GM11168 (cell line): ENCODE measurements around the gene SRSF10.
"Not testable (repeated sequence)": the region's sequence is repeated elsewhere in the genome, so short reads cannot be mapped to it uniquely, and the experiment has no call there.

Source experiments
- in situ Hi-C: fragments of 300-500 bp; cut with MboI; formaldehyde crosslinking; loops from one replicate; pipeline ENCODE4 v1.12.0; 2022; ENCODE audit warnings: low sequenced_read_pairs; ENCODE audit not compliant: unreplicated experiment

SRSF10 gene

DNA sequence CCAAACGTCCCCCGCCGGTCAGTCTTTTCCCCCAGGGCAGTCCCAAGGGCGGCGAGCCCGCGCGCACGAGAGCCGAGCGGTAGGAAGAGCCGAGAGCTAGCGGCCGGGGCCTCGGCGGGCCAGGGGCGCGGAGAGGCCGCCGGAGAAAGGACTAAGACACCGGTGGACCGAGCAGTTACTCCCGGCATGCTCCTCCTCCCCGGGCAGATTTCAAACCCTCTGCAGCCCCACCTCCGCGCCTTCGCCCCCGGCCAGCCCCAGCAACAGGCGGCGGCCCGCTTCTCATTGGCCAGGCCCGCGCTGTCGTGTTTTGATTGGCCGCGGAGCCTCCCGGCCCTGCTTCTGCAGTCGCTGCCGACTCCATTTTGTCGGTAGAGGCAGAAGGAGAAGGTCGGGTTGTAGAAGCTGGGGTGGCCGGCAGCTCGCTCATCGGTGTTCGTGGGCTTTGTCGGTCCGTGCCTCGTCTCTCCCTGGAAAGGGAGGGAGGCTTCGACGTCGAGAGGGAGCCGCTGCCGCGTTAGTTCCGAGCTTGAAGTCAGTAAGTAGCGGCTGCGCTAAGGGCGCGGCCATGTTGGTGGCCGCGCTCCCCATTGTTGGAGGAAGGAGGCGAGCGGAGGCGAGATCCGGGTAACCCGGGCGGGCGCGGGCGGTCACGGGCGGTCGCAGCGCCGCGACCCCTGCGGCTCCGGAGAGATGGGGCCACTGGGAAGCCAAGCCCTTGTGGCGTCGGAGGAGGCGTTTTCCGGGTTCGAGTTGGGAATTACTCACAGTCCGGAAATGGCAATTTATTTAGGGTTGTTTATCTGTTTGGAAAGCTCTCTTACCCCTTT lies 20.5 kb downstream of the SRSF10 start, which contains the start of gene PNRC2:
TSS of gene PNRC2 (plus strand) at position 368 of the 830 bp plus-strand sequence. CDS start 1,630 bp downstream, outside the sequence.
- in situ Hi-C loops: no loop called here

DNA sequence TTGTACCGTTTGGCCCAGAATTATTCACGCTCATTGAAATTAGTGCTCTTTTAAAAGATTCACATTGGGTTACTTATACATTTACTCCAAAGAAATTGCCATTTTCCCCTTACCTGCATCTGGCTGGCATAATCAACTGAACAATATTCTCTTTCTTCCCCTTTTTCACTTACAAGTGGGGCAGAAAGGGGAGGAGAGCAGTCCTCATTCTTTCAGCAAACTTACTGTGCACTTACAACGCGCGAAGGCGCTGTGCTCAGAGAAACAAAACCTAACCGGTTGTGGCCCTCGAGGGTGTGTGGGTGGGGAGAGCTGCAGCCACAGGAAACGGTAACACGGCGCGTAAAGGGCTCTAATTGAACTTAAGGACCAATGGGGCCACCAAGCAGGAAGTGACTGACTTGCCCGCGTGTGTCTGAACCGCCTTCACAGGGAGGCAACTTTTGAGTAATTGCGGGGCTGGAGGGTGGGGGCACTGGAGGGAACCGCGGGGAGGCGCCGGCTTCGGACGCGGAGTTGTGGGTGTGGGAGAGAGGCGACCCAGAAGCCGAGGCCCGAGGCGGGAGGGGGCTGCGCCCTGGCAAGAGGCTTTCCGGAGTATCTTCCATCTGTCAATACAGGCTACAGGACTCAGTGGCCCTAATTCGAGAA lies 21.2 kb downstream of the SRSF10 start:
- in situ Hi-C loops: no loop called here

DNA sequence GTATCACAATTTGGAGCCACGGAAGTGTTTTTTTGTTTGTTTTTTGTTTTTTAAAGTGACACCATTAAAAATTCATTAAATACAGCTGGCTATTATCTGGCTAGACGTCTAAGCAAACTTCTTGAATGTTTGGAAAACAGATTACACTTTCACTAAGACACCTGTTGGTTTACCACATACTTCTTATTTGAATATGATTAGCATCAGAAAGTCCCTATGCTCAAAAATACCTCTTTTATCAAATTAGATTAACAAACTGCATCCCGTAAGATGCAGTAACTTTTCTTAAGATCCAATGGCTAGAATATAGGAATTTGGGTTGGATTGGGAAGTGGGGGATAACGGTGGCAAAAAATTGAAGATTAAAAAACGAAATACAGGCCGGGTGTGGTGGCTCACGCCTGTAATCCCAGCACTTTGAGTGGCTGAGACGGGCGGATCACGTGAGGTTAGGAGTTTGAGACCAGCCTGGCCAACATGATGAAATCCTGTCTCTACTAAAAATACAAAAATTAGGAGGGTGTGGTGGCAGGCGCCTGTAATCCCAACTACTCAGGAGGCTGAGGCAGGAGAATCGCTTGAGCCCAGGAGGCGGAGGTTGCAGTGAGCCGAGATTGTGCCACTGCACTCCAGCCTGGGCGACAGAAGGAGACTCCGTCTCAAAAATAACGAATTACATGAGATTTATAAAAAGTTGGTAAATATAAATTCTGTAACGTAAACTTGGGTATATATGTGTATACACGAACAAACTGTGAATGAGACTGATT lies 21.9 kb downstream of the SRSF10 start:
- in situ Hi-C loops: not testable (repeated sequence)

DNA sequence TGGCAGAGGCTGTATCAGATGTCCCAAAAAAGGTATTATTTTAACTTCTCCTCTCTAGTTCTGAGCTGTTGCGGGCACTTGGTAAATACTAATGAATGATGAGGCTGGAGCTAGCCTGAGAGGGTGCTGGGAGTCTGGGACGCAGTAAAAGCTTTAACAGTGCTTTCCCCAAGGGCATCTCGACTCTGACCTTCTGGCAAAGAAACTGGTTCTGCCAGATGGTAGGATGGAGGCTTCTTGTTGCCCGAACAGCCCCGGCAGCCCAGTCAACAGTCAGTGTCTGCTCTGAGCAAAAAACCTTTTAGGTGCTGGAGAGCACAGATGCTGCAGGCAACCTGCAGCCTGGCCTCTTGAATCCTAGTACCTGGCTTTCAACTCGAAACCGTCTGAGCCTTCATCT lies 23.0 kb downstream of the SRSF10 start:
- in situ Hi-C loops: no loop called here

DNA sequence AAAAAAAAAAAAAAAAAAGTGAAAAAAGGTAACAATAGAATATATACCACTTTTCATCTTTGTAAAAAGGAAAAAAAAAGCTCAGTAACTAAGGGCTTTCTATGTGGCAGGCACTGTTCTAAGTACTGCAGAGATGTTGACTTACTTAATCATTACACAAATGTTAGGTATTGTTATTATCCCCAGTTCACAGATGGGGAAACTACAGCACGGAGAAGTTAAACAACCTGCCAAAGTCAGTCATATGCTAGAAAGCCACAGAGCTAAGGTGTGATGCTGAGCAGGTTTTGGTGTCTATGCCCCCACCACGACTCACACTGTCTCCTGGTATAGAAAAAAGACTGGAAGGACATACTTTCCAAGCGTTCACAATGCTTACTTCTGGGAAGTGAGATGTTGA lies 27.1 kb downstream of the SRSF10 start:
- in situ Hi-C loops: no loop called here

DNA sequence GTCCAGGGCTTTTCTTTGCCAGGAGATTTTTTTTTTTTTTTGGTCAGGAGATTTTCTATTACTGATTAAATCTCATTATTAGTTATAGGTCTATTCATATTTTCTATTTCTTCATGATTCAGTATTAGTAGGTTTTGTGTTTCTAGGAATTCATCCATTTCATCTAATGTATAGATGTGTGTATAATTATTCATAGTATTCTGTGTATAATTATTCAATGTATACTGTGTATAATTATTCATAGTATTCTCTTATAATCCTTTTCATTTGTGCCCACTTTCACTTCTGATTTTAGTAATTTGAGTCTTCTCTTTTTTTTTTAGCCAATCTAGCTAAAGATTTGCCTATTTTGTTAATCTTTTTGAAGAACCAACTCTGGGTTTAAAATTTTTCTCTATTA lies 32.8 kb downstream of the SRSF10 start:
- in situ Hi-C loops: no loop called here

DNA sequence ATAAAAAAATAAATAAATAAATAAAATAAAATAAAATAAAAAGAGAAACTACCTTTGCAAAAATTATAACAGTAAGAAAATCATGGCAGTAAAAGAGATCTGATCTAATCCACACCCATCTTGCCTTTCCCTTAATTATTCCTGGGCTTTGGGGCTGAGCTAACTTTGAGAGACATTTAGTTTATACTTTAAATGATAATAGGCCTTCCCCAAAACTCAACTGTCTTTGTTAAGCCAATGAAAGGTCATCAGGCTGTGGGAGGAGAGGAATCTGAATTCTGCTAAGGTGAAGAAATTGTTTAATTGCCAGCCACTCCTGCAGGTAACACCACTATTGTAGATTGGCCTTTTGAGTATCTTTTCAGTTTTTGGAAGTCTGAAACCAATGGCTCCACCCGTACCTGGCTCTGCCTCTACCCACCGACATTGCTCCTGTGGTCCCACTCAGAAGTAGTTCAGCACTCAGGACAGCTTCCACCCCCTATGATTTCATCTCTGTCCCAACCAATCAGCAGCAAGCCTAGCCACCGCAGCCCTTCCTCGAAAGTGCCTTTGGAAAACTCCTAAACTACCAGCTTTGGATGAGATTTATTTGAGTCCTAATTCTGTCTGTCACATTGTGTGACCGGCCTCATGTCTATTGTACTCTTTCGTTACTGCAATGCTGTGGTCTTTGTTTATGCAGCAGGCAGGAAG lies 43.5 kb downstream of the SRSF10 start:
- in situ Hi-C loops: no loop called here

DNA sequence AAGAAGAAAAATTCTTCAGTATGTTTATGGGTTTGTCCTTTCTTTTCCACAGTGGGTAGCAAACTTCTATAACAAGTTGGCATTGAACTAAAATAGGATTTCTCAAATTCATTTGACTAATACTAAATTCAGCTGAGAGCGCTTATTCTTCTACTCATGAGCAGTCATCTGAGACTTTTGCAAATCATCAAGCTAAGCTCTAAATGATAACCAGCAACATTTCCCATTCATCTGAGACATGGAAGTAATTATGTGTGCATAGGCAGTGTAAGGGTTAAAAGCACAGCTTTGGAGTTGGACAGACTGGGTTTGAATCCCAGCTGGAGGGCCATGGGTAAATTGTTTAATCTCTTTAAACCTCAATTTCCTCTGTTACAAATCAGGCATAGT lies 48.6 kb downstream of the SRSF10 start:
- in situ Hi-C loops: no loop called here

DNA sequence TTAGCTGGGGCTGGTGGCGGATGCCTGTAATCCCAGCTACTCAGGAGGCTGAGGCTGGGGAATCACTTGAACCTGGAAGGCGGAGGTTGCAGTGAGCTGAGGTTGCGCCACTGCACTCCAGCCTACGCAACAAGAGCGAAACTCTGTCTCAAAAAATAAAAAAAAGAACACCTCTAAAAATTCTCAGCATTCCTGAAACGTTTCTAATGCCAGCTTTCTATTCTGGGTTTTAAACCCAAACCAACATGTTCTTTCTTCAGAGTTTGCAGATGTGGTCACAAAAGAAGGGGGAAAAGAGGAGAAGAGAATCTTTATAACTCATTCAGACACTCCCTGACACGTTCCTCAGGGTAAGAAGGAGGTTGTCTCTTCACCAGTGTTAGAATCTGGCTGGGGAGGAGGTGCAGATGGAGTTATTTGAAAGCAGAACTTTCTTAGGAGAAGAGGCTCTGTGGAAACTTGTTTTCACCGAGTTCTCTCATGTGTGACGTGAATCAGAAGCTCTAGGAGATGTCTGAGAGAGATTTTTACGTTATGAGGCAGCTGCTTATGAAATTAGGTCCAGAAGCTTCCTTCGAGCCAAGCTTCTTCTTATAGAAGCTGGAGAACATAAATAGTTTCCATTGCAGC lies 49.2 kb downstream of the SRSF10 start:
- in situ Hi-C loops: no loop called here

GRCh38 chr1:23930270-23930669 lies 49.9 kb downstream of the SRSF10 start:
- in situ Hi-C loops: no loop called here

DNA sequence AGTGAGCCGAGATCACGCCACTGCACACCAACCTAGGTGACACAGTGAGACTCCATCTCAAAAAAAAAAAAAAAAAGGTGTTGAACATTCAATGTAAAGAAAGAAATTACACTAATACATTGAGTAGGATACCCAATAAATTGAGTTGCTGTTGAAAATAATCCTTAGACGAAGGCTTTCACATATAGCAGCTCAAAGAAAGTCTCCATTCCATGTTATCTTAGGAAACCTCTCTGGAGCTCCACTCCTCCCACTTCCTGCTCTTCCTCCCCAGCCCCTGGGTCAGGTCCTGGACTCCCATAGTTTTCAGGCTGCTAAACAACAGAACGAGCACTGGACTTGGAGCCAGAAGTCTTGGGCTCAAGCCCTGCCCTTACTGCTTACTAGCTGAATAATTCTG lies 51.3 kb downstream of the SRSF10 start:
- in situ Hi-C loops: no loop called here

GRCh38 chr1:23927097-23927496 lies 53.0 kb downstream of the SRSF10 start:
- in situ Hi-C loops: no loop called here

DNA sequence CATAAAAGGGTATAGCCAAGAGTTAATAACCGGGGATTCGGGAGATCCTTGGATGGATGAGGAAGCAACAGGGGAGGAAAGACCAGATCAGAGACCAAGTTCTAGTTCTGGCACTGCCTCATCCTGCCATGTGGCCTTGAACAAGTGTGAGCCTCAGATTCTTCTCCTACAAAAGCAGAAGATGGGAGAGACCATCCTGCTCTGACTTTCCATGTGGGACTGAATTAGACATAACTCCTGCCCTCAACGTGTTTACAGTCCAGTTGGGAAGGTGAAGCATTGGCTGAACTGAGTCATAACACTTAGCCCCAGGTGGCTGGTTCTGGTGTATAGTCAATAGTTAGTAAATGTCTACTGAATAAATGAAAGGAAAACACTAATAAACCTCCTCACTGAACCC lies 54.8 kb downstream of the SRSF10 start:
- in situ Hi-C loops: no loop called here

GRCh38 chr1:23924601-23925000 lies 55.5 kb downstream of the SRSF10 start:
- in situ Hi-C loops: loop anchor here (25.0 kb wide), 1 partner anchor 337 kb away; no protein-coding TSS in a partner anchor

- in situ Hi-C loops: loop anchor here (25.0 kb wide), 1 partner anchor 337 kb away; no protein-coding TSS in a partner anchor
These were observed 56.3 kb downstream of the SRSF10 start for GRCh38 chr1:23923592-23924499.

DNA sequence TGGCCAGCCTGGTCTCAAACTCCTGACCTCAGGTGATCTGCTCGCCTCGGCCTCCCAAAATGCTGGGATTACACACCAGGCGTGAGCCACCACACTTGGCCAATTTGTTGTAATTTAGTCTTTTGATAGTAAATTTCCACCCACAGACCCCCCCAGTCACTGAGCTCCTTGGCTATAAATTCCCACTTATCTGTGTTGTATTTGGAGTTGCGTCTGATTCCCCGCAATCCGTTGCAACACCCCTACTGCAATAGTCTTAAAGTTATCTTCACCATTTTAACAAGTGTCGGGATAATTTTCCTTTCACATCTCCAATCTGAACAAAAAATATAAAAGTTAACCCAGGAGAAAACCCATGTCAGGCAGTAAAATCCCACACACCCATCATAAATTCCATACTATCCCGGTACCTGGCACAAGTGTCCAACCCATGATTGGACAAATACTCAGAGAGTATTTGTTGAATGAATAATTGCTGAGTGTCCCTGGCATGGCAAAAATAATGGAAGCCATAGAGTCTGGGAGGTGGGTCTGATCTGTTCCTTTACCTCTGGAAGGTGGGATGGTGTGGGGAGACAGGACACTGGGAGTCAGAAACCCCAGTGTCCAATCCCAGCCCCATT lies 57.7 kb downstream of the SRSF10 start:
- in situ Hi-C loops: loop anchor here (25.0 kb wide), 1 partner anchor 335 kb away; no protein-coding TSS in a partner anchor

DNA sequence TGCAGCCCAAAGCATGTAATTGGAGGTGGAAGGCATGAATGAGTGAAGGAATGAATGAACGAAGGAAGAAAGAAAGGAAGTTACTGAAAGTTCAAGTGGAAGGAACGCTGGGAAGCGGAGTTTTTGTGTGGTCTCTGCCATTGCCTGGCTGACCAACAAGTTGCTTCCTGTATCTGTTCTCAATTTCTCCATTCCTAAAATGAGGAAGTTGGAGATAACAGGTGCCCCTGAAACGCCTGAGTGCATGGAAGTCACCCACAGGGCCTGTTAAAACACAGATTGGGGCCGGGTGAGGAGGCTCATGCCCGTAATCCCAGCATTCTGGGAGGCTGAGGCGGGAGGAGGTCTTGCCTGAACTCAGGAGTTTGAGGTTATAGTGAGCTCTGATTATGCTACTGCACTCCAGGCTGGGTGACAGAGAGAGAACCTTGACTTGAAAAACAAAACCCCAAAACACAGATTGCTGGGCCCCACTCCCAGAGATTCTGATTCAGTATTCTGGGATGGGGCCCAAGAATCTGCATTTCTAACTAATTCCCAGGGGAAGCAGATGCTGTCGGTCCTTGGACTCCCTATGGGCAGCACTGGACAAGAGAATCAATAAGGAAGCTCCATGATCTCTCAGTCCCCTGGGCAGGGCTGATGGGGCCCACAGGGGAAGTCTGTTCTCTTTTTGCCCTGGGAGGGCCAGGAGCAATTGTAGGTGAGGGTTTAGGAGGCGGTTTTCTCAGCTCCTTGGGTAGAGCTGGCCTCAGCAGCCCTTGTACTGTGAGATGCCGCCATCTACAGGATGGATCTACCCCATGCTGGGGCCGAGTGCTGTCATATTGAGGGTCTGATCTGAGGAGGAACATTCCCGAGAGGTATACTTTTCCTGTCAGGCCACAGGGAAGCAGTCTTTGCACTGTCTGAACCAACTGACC lies 63.7 kb downstream of the SRSF10 start:
- in situ Hi-C loops: loop anchor here (5.0 to 25.0 kb wide), 2 partner anchors 109 to 329 kb away; no protein-coding TSS in a partner anchor
